Endothelial cell (in vitro differentiated cells): ENCODE measurements around the gene FAM171A2. TPM values are rescaled to one million over a fixed set of nuclear protein-coding genes. Genes with fewer than 3 reads are reported as not detected.
"Not testable (repeated sequence)": the region's sequence is repeated elsewhere in the genome, so short reads cannot be mapped to it uniquely, and the experiment has no call there.

Experiments
- DNase-seq: peaks from one replicate; pipeline ENCODE4 v3.0.0; 2021; ENCODE audit warnings: low spot score
- H3K27ac Mint-ChIP-seq: one replicate; pipeline ENCODE4 v1.8.0; 2021; ENCODE audit warnings: mixed read lengths, inconsistent platforms; ENCODE audit not compliant: unreplicated experiment
- H3K27me3 Mint-ChIP-seq: one replicate; pipeline ENCODE4 v1.8.0; 2021; ENCODE audit warnings: mild to moderate bottlenecking, moderate library complexity, mixed read lengths, inconsistent platforms; ENCODE audit not compliant: unreplicated experiment
- H3K36me3 Mint-ChIP-seq: one replicate; pipeline ENCODE4 v1.8.0; 2021; ENCODE audit warnings: mild to moderate bottlenecking, low read depth, mixed read lengths, inconsistent platforms; ENCODE audit not compliant: unreplicated experiment
- H3K4me1 Mint-ChIP-seq: one replicate; pipeline ENCODE4 v1.8.0; 2021; ENCODE audit warnings: mild to moderate bottlenecking, mixed read lengths, inconsistent platforms; ENCODE audit not compliant: unreplicated experiment
- H3K4me3 Mint-ChIP-seq: one replicate; pipeline ENCODE4 v1.8.0; 2021; ENCODE audit warnings: mild to moderate bottlenecking, mixed read lengths, inconsistent platforms; ENCODE audit not compliant: unreplicated experiment
- H3K9me3 Mint-ChIP-seq: one replicate; pipeline ENCODE4 v1.8.0; 2021; ENCODE audit warnings: mixed read lengths, inconsistent platforms; ENCODE audit not compliant: unreplicated experiment
- total RNA-seq: library from RNA; stranded (reverse); fragmentation: NEBNext Ultra II Directional; extraction: Animal tissue kit (Norgen Biotek cat#: 25700); gene quantifications from one replicate; pipeline ENCODE4 v1.2.1, GENCODE V29; 2021; ENCODE audit not compliant: unreplicated experiment
- TF ChIP-seq, protein P1 (sequence below): fragments of 200-600 bp; sonication (generic); IDR thresholded peaks from one replicate; pipeline ENCODE4 v1.5.0; 2021; ENCODE audit warnings: antibody characterized with exemption; ENCODE audit not compliant: unreplicated experiment

Gene FAM171A2
- total RNA-seq, 1 donor from 2014 or later = 53.7 TPM

DNA sequence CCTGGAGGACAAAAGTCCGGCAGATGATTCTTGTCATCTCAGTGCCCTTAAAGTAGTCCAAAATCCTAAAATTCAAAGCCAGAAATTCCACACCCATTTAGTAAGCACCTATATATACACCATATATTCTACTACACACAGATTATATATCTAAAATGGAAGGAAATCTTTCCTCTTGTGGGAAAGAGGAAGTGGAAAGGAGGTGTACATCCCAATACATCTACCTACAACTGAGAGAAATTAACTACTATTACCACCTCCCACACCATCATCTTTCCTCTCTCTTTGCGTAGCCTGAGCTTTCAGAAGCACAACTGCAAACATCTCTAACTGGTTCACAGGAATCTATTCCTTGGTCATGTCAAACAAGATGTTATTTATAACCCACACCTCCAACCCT lies 31.2 kb upstream of the FAM171A2 start:
- Mint-ChIP-seq H3K27ac (no peak overlapping the region), H3K9me3 (no peaks in the 10 kb centered on the region), H3K4me1 (peaks cover 7% of the 10 kb centered on the region), H3K27me3 (peaks cover 13% of the 10 kb centered on the region), H3K36me3 (peaks cover 25% of the 10 kb centered on the region), H3K4me3 (no peak overlapping the region)
- TF ChIP-seq, protein P1, sequence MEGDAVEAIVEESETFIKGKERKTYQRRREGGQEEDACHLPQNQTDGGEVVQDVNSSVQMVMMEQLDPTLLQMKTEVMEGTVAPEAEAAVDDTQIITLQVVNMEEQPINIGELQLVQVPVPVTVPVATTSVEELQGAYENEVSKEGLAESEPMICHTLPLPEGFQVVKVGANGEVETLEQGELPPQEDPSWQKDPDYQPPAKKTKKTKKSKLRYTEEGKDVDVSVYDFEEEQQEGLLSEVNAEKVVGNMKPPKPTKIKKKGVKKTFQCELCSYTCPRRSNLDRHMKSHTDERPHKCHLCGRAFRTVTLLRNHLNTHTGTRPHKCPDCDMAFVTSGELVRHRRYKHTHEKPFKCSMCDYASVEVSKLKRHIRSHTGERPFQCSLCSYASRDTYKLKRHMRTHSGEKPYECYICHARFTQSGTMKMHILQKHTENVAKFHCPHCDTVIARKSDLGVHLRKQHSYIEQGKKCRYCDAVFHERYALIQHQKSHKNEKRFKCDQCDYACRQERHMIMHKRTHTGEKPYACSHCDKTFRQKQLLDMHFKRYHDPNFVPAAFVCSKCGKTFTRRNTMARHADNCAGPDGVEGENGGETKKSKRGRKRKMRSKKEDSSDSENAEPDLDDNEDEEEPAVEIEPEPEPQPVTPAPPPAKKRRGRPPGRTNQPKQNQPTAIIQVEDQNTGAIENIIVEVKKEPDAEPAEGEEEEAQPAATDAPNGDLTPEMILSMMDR = no peak
- no peak for DNase-seq

GRCh38 chr17:44394112-44394511 lies 30.5 kb upstream of the FAM171A2 start:
- H3K4me1 Mint-ChIP-seq = peaks cover 13% of the 10 kb centered on the region
- H3K36me3 Mint-ChIP-seq = peaks cover 23% of the 10 kb centered on the region
- not testable (repeated sequence) for H3K27me3 Mint-ChIP-seq, H3K27ac Mint-ChIP-seq, H3K4me3 Mint-ChIP-seq, DNase-seq, H3K9me3 Mint-ChIP-seq

DNA sequence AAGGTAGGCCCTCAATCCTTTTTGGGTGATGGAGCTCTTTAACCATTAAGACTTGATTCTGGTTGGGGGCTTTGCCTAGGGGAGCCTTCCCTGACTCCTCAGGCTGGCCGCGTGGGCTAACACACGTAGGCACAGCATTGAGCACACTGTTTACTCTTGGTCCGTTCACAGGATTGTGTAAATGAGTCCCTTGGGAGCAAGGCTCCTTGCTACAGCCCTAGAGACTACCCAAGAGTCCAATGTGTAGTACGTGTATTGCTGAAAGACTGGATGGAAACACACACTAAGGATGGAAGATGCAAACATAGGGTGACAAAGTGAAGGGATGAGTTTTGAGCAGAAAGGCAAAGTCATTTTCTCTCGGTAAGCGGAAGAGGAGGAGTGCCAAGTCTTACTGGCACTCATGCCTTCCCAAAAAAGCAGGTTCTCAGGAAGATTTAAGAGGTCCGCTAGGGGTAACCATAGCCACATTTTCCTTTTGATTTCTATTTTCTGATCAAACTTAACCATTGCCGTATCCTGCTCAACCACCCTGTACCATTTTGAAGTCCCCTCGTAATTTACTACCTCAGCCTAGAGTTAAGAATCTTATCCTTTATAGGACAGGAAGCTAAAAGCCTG lies 26.7 kb upstream of the FAM171A2 start:
- Mint-ChIP-seq H3K36me3 (peaks cover 9% of the 10 kb centered on the region), H3K4me1 (peaks cover 19% of the 10 kb centered on the region), H3K27ac (no peak overlapping the region), H3K9me3 (no peaks in the 10 kb centered on the region), H3K4me3 (no peak overlapping the region), H3K27me3 (peaks cover 9% of the 10 kb centered on the region)
- TF ChIP-seq, protein P1 = no peak
- no peak for DNase-seq

DNA sequence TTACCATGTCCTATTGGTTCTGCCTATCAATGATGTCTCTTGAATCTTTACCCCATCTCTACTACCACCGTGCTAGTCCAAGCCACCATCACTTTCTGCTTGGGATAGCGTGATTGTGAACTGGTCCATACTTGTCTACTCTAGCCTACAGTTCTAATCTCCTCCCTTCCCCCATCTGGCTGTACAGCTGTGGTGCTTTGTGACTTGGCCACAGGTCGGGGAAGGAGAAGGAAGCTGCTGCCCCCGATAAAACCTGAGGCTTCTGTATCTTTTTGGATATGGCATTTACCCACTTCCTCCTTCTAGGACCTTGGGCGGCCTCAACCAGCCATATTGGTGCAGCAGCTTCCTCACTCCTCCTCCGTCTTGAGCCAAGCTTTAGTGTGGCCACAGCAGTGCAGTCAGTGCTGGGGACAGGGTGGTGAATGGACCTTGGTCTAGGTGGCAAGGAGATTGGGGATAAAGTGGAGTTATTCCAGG lies 26.1 kb upstream of the FAM171A2 start:
- DNase-seq = no peak
- H3K4me3 Mint-ChIP-seq = no peak overlapping the region
- H3K27ac Mint-ChIP-seq = no peak overlapping the region
- peaks cover 8% of the 10 kb centered on the region for H3K27me3 Mint-ChIP-seq
- H3K36me3 Mint-ChIP-seq = peaks cover 9% of the 10 kb centered on the region
- no peaks in the 10 kb centered on the region for H3K9me3 Mint-ChIP-seq
- TF ChIP-seq, protein P1 = no peak
- H3K4me1 Mint-ChIP-seq = peaks cover 17% of the 10 kb centered on the region

DNA sequence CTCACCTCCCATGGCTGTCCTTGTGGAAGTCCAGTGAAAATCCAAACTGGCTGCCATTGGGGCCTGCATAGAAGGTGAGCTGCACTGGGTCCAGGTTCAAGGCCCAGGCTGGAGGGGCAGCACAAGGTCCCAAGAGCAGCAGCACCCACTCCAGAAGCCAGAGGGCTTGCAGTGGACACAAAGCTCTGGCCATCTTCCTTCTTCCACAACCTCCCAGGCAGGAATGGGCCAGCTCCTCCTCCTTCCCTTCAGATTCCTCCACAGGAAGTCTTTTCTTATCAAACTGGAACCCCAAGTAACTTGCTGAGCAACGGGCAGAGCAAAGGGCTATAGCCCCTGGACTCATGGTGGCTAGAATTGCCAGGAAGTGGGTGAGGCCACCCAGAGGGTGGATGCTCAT lies 25.6 kb upstream of the FAM171A2 start, which contains the start of gene ITGA2B:
TSS of gene ITGA2B (minus strand) at position 369 of the 400 bp plus-strand sequence. CDS start at position 193, 176 bp downstream.
- TF ChIP-seq, protein P1 = no peak
- Mint-ChIP-seq H3K27me3 (peaks cover 9% of the 10 kb centered on the region), H3K4me1 (peaks cover 19% of the 10 kb centered on the region), H3K27ac (no peak within 1 kb of the TSS), H3K9me3 (no peaks in the 10 kb centered on the region), H3K36me3 (peaks cover 9% of the 10 kb centered on the region), H3K4me3 (no peak within 1 kb of the TSS)
- DNase-seq = no peak
